ENCODE results near the gene SBNO1. TPM values are rescaled to one million over a fixed set of nuclear protein-coding genes. Genes with fewer than 3 reads are reported as not detected.

Gene SBNO1
- total RNA-seq, 6 experiments from 2014 or later = 32.3 to 38.2 (median 35.3) TPM

DNA sequence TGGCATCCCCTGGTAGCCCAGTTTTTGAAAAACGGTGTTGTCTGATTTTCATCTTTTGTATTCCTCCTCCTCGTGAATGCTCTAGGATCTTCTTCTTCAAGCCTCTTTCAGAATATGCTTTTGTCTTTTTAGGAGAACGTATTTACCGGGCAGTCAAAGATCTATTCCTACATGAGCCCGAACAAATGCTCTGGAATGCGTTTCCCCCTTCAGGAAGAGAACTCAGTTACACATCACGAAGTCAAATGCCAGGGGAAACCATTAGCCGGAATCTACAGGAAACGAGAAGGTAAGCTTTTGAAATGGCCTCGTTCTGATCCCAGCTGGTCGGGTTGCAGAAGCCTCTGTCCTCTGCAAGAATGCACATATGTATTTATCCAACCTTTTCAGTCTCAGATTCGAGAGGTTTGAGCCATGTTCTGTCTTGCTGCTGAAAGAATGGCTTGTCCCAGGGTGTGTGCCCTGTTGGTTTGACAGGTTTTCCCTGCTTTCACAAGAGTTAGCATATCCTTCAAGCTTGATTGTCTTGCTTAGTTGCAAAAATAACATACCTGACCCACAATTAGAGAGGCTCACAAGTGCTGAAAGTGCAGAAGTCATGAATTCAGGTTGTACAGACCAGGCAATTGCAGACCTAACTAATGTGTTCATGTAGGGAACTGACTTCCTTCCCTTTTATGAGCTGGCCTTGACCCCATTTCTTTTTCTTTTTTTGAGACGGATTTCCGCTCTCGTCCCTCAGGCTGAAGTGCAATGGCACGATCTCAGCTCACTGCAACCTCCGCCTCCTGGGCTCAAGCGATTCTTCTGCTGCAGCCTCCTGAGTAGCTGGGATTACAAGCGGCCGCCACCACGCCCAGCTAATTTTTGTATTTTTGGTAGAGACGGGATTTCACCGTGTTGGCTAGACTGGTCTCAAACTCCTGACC lies 26.1 kb upstream of the SBNO1 start:
- Mint-ChIP-seq H3K27me3 (ENCODE audit: insufficient read depth) (peaks cover 2% of the 10 kb centered on the region), H3K4me3 (peak overlapping the region; percentile 94), H3K4me1 (ENCODE audit: low read depth) (peaks cover 61% of the 10 kb centered on the region), H3K27ac (peak overlapping the region; percentile 72), H3K36me3 (ENCODE audit: low read depth) (peaks cover 46% of the 10 kb centered on the region), H3K9me3 (no peaks in the 10 kb centered on the region)
- peak; percentile 34; the same call in 1 of the 2 replicates for TF ChIP-seq CTCF (IDR thresholded peaks at IDR 0.05)
- DNase-seq = peak; percentile 27

DNA sequence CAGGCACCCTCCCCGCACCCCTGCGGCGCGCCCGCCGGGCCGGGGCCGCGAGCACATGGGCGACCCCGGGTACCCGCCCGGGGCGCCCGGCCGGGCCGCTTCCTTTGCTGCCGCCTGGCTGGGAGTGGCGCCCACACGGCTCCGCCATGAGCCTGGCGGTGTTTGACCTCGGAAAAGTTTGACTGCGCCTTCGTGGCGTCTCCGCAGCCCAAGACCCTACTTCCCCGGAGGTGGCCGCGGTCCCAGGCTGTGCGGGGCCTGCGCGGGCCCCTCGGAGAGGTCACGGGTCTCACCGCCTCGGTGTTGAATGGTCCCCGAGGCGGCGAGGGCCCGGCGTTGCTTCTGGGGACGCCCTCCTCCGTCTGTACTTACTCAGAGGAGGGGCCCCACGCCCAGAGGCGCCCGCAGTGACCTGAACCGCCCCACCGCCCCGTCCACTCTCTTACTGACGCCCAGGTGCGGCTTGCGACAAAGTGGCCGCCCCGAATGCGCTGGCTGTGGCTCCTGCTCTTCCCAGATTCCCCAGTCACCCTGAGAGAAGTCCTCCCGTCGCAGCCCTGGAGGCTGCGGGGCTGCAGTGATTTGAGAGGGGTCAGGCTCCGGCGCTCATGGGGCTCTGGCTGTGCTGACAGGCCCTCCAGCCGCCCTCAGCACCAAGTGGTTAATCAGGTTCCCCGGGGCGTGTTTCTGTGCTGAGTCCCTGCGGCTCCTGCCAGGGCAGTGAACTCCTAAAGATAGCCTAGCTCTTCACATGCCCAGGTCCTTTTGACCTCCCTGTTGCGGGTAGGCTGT lies 25.1 kb upstream of the SBNO1 start:
- Mint-ChIP-seq H3K9me3 (no peaks in the 10 kb centered on the region), H3K27me3 (ENCODE audit: insufficient read depth) (peaks cover 2% of the 10 kb centered on the region), H3K4me3 (peak overlapping the region; percentile 94), H3K36me3 (ENCODE audit: low read depth) (peaks cover 40% of the 10 kb centered on the region), H3K27ac (peak overlapping the region; percentile 72), H3K4me1 (ENCODE audit: low read depth) (peaks cover 56% of the 10 kb centered on the region)
- peak; percentile 25 for DNase-seq
- no peak for TF ChIP-seq CTCF (IDR thresholded peaks at IDR 0.05)

GRCh38 chr12:123388951-123389559 lies 24.4 kb upstream of the SBNO1 start:
- DNase-seq = no peak
- no peaks in the 10 kb centered on the region for H3K9me3 Mint-ChIP-seq
- H3K4me3 Mint-ChIP-seq = no peak overlapping the region
- H3K27ac Mint-ChIP-seq = no peak overlapping the region
- peaks cover 54% of the 10 kb centered on the region for H3K4me1 Mint-ChIP-seq (ENCODE audit: low read depth)
- peaks cover 2% of the 10 kb centered on the region for H3K27me3 Mint-ChIP-seq (ENCODE audit: insufficient read depth)
- peaks cover 40% of the 10 kb centered on the region for H3K36me3 Mint-ChIP-seq (ENCODE audit: low read depth)
- TF ChIP-seq CTCF (IDR thresholded peaks at IDR 0.05) = no peak

- Mint-ChIP-seq H3K27me3 (ENCODE audit: insufficient read depth) (peaks cover 2% of the 10 kb centered on the region), H3K27ac (peak overlapping the region; percentile 88), H3K4me3 (peak overlapping the region; percentile 84), H3K36me3 (ENCODE audit: low read depth) (peaks cover 37% of the 10 kb centered on the region), H3K9me3 (no peaks in the 10 kb centered on the region), H3K4me1 (ENCODE audit: low read depth) (peaks cover 51% of the 10 kb centered on the region)
- TF ChIP-seq CTCF (IDR thresholded peaks at IDR 0.05) = no peak; the same call in 1 of the 2 replicates
- peak; percentile 44 for DNase-seq
These were observed 23.7 kb upstream of the SBNO1 start for GRCh38 chr12:123388177-123388950.

Measured in HFFc6 (cell line).